NCI-H748 (cell line): ENCODE data around the gene PJA1.

Source experiments
- DNase-seq: peaks from one replicate; lab custom pipeline; 2025; ENCODE audit not compliant: unreplicated experiment; lab: John Stamatoyannopoulos, UW

PJA1 gene

GRCh38 chrX:69165087-69165651 lies at the start of gene PJA1:
Gene PJA1 (minus strand): TSS chrX:69165453. CDS start chrX:69163073, 2,380 bp downstream.
- peak; percentile 87 for DNase-seq

- no peak for DNase-seq
Measured at GRCh38 chrX:69214463-69214862, 49.2 kb upstream of the PJA1 start.

GRCh38 chrX:69211701-69212100 lies 46.4 kb upstream of the PJA1 start:
- no peak for DNase-seq

GRCh38 chrX:69210581-69210980 lies 45.3 kb upstream of the PJA1 start:
- no peak for DNase-seq

- no peak for DNase-seq
Measured at GRCh38 chrX:69207216-69207615, 42.0 kb upstream of the PJA1 start.

GRCh38 chrX:69203638-69204037 lies 38.4 kb upstream of the PJA1 start:
- no peak for DNase-seq

GRCh38 chrX:69197690-69198089 lies 32.4 kb upstream of the PJA1 start:
- DNase-seq, result no peak

GRCh38 chrX:69196666-69197065 lies 31.4 kb upstream of the PJA1 start:
- no peak for DNase-seq

- DNase-seq, result no peak
Measured at GRCh38 chrX:69195810-69196209, 30.6 kb upstream of the PJA1 start.

GRCh38 chrX:69195192-69195591 lies 29.9 kb upstream of the PJA1 start:
- no peak for DNase-seq

- DNase-seq, result no peak
Measured at GRCh38 chrX:69192603-69193002, 27.4 kb upstream of the PJA1 start.

- DNase-seq, result no peak
Measured at GRCh38 chrX:69189576-69190371, 24.5 kb upstream of the PJA1 start.

GRCh38 chrX:69186651-69187050 lies 21.4 kb upstream of the PJA1 start:
- DNase-seq, result no peak

GRCh38 chrX:69185886-69186285 lies 20.6 kb upstream of the PJA1 start:
- DNase-seq, result no peak

GRCh38 chrX:69185141-69185540 lies 19.9 kb upstream of the PJA1 start:
- DNase-seq, result no peak

GRCh38 chrX:69182818-69183380 lies 17.6 kb upstream of the PJA1 start:
- no peak for DNase-seq

- peak; percentile 97 for DNase-seq
Measured at GRCh38 chrX:69179380-69179911, 14.2 kb upstream of the PJA1 start.

- DNase-seq, result no peak
Measured at GRCh38 chrX:69178592-69178991, 13.3 kb upstream of the PJA1 start.

- DNase-seq, result no peak
Measured at GRCh38 chrX:69177511-69178162, 12.4 kb upstream of the PJA1 start.

GRCh38 chrX:69176053-69176452 lies 10.8 kb upstream of the PJA1 start:
- DNase-seq, result no peak

GRCh38 chrX:69173906-69174305 lies 8.7 kb upstream of the PJA1 start:
- DNase-seq, result no peak

GRCh38 chrX:69172937-69173336 lies 7.7 kb upstream of the PJA1 start:
- no peak for DNase-seq
